ENCODE data around the gene INPP5K. TPM values are rescaled to one million over a fixed set of nuclear protein-coding genes. Genes with fewer than 3 reads are reported as not detected.

The INPP5K gene
- total RNA-seq, 1 donor from 2014 or later: 42.4 TPM

- H3K36me3 Mint-ChIP-seq (ENCODE audit: unreplicated experiment): no peaks in the 10 kb centered on the region
- H3K4me1 Mint-ChIP-seq (ENCODE audit: low read depth, unreplicated experiment): peaks cover 15% of the 10 kb centered on the region
- H3K27ac Mint-ChIP-seq (ENCODE audit: unreplicated experiment): peak overlapping the region; percentile 84
- peaks cover 16% of the 10 kb centered on the region for H3K27me3 Mint-ChIP-seq (ENCODE audit: unreplicated experiment)
- DNase-seq: peak; percentile 65
- H3K4me3 Mint-ChIP-seq (ENCODE audit: unreplicated experiment): peak overlapping the region; percentile 92
- no peak for TF ChIP-seq CTCF (IDR thresholded peaks at IDR 0.05; ENCODE audit: partially characterized antibody, unreplicated experiment)
- peaks cover 6% of the 10 kb centered on the region for H3K9me3 Mint-ChIP-seq (ENCODE audit: unreplicated experiment)
Observed at GRCh38 chr17:1561420-1562175, 45.2 kb upstream of the INPP5K start.

- TF ChIP-seq CTCF (IDR thresholded peaks at IDR 0.05; ENCODE audit: partially characterized antibody, unreplicated experiment): no peak
- Mint-ChIP-seq H3K4me3 (ENCODE audit: unreplicated experiment) (peak overlapping the region; percentile 92), H3K4me1 (ENCODE audit: low read depth, unreplicated experiment) (peaks cover 15% of the 10 kb centered on the region), H3K27ac (ENCODE audit: unreplicated experiment) (peak overlapping the region; percentile 84), H3K27me3 (ENCODE audit: unreplicated experiment) (peaks cover 16% of the 10 kb centered on the region), H3K36me3 (ENCODE audit: unreplicated experiment) (no peaks in the 10 kb centered on the region), H3K9me3 (ENCODE audit: unreplicated experiment) (peaks cover 6% of the 10 kb centered on the region)
- DNase-seq: no peak
Observed at GRCh38 chr17:1560858-1561355, 44.5 kb upstream of the INPP5K start.

- no peak for TF ChIP-seq CTCF (IDR thresholded peaks at IDR 0.05; ENCODE audit: partially characterized antibody, unreplicated experiment)
- Mint-ChIP-seq H3K36me3 (ENCODE audit: unreplicated experiment) (no peaks in the 10 kb centered on the region), H3K9me3 (ENCODE audit: unreplicated experiment) (peaks cover 6% of the 10 kb centered on the region), H3K4me1 (ENCODE audit: low read depth, unreplicated experiment) (peaks cover 20% of the 10 kb centered on the region), H3K27me3 (ENCODE audit: unreplicated experiment) (peaks cover 16% of the 10 kb centered on the region), H3K27ac (ENCODE audit: unreplicated experiment) (no peak overlapping the region), H3K4me3 (ENCODE audit: unreplicated experiment) (no peak overlapping the region)
- no peak for DNase-seq
Observed at GRCh38 chr17:1560101-1560857, 43.9 kb upstream of the INPP5K start.

GRCh38 chr17:1559047-1560043 is 42.9 kb upstream of the INPP5K start:
- no peak overlapping the region for H3K27ac Mint-ChIP-seq (ENCODE audit: unreplicated experiment)
- TF ChIP-seq CTCF (IDR thresholded peaks at IDR 0.05; ENCODE audit: partially characterized antibody, unreplicated experiment): no peak
- DNase-seq: no peak
- no peaks in the 10 kb centered on the region for H3K36me3 Mint-ChIP-seq (ENCODE audit: unreplicated experiment)
- peaks cover 6% of the 10 kb centered on the region for H3K9me3 Mint-ChIP-seq (ENCODE audit: unreplicated experiment)
- peaks cover 16% of the 10 kb centered on the region for H3K27me3 Mint-ChIP-seq (ENCODE audit: unreplicated experiment)
- peaks cover 28% of the 10 kb centered on the region for H3K4me1 Mint-ChIP-seq (ENCODE audit: low read depth, unreplicated experiment)
- no peak overlapping the region for H3K4me3 Mint-ChIP-seq (ENCODE audit: unreplicated experiment)

All from glutamatergic neuron (in vitro differentiated cells).